Medulla oblongata (tissue), 1 donor: Measurements from ENCODE around the gene RNU4-1.

Source experiments
- DNase-seq: peaks from one replicate; pipeline ENCODE4 v3.0.0-alpha.2; 2015; ENCODE audit errors: extremely low spot score

RNU4-1 gene

DNA sequence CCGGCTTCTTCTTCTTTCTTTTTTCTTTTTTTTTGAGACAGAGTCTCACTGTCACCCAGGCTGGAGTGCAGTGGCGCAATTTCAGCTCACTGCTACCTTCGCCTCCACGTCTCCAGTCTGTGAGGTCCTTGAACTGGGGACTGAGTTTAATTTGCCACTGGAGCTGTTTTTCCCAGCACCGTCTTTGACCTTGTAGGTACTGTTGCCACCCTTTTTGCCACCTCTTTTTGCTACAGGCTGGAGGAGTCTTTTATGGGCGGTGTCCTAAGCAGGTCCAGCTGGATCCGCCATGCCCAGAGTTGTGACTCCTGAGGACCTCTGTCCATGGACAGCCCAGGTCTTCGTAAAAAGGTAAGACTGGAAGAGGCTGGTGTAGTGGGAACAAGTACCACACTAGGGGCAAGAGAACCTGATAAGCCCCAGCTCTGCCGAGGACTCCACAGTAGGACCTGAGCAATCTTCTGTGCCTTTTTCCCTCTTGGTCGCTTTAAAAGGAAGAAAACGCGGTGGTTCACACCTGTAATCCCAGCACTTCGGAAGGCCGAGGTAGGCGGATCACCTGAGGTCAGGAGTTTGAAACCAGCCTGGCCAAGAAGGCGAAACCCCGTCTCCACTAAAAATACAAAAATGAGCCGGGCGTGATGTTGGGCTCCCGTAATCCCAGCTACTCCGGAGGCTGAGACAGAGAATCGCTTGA lies 2.3 kb downstream of the RNU4-1 start:
- peak; percentile 33 for DNase-seq

GRCh38 chr12:120287491-120287890 lies 5.5 kb downstream of the RNU4-1 start:
- DNase-seq = no peak

DNA sequence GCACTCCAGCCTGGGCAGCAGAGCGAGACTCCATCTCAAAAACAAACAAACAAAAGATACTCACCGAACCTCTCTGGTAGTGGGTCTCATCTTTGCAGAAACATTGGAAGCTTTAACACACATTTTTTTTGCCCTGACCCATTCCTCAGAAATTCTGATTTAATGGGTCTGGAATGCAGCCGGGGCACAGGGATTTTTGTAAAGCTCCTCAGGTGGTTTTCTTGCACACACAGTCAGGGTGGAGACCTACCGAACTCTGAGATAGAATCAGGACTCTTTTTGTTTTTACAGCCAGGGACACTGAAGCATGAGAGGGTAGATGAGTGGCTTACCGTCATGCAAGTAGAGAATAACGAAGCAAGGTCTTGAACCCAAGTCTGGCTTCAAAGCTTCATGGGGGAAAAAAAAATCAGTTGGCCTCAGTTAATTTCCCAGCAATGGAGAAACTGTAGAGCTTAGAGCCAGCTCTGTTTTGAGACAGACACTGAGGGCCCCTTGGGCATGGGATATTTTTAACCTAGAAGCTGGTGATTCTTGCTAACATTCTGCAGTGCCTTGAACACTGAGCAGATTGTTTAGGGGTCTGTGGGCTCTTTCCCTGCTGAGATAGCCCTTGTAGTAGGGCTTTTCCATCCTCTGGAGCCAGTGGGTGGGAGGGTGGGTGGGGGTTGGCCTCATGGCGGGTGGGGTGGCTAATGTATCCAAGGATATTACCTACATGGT lies 6.1 kb downstream of the RNU4-1 start:
- DNase-seq = no peak

DNA sequence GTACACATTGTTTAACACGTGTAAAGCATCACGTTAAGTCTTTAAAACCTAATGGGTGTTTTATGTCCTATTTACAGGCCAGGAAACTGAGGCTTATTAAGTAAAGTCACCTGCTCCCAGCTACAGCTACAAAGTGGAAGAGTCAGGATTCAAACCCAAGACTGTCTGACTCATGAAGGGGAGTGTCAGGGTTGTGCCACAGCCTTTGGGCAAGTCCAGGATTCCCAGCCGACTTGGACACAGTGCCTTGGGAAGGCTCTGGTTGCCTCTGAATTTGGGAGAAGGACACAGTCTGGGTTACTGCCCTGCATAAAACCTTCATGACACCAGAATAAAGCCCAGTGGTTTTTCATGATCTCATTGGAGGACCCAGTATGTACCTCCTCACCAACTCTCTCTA lies 8.7 kb downstream of the RNU4-1 start:
- DNase-seq = no peak

DNA sequence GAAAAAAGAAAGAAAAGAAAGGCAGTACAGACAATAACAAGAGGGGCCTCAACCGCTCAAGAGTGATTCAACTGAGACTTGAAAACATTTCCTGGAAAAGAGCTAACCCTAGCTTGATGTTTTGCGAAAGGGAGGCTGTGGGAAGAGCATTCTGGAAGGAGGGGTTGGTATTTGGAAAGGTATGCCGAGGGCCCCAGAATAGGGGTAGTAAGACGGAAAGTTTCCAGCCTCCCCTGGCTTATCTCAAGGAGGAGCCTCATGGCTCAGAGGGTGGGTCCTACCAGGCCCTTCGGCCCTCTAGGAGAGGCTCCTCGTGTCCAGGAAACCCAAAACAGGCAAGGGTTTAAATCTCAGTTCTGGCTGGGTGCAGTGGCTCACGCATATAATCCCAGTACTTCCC lies 9.7 kb downstream of the RNU4-1 start:
- no peak for DNase-seq

DNA sequence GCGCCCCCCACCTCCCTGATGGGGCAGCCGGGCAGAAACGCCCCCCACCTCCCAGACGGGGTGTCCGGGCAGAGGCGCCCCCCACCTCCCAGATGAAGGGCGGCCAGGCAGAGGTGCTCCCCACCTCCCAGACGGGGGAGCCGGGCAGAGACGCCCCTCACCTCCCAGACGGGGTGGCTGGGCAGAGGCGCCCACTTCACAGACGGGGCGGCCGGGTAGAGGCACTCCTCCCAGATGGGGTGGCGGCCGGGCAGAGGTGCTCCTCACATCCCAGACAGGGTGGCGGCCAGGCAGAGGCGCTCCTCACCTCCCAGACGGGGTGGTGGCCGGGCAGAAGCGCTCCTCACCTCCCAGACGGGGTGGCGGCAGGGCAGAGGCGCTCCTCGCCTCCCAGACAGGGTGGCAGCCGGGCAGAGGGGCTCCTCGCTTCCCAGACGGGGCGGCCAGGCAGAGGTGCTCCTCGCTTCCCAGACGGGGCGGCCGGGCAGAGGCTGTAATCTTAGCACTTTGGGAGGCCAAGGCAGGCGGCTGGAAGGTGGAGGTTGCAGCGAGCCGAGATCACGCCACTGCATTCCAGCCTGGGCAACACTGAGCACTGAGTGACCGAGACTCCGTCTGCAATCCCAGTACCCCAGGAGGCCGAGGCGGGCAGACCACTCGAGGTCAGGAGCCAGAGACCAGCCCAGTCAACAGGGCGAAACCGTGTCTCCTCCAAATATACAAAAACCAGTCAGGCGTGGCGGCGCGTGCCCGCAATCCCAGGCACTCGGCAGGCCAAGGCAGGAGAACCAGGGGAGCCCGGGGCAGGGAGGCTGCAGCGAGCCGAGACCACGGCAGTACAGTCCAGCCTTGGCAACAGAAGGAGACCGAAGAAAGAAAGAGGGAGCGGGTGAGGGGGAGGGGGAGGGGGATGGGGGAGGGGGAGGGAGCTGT lies 14.6 kb downstream of the RNU4-1 start:
- DNase-seq = no peak

DNA sequence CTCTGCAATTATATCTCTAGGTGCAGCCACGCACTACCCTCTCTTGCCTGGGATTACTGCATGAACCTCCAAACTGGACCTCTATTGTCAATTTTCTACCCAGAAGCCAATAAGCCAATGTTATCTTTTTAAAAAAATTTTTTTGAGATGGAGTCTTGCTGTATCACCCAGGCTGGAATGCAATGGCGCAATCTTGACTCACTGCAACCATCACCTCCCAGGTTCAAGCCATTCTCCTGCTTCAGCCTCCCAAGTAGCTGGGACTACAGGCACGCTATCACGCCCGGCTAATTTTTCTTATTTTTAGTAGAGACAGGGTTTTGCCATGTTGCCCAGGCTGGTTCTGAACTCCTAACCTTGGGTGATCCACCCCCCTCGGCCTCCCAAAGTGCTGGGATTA lies 16.3 kb downstream of the RNU4-1 start:
- no peak for DNase-seq

DNA sequence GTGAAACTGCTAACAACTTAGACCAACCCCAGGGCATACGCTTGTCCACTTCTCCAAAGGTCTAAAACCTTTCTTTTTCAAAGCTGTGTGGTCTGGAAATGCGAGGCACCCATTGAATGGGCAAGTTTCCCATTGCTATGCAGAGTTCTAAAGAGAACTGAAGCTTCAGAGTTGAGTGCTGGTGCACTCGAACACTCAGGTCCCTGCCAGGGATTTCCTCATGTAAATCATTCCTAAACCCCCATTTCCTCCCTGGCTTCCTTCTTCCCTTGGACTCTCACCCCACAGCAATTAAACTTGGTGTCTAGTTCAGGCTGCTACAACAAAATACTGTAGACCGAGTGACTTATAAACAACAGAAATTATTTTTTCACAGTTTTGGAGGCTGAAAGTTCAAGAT lies 25.3 kb downstream of the RNU4-1 start:
- no peak for DNase-seq

DNA sequence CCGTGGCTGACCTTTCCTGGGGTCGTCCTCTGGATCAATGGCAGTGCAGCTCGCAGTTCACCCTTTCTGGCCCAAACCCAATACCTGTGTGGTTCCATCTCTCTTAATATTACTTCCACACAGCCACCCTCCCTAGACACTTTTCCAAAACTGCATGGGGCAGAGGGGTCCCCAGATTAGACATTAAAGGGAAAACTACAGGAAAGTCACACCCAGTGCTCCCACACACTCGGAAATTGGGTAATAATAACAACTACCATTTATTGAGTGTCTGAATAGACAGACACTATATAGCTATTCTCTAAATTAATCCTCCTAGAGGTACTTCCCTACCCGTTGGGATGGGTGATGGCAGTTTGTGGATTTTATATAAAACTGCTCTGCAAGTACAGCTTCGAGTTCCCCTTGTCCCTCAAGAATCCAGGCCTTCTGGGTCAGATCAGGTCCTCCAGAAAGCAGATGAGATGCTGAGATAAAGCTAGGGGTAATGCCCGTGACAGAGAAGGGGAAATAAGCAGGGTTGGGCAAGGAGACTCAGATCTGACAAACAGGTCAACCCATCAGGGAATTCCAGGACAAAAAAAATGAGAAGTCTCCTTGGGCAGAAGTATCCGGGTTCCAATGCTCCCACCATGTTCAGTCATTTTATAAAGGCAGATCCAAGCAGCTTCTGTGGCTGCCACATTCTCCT lies 26.7 kb downstream of the RNU4-1 start:
- DNase-seq = no peak

- peak; percentile 87 for DNase-seq
Measured at GRCh38 chr12:120265473-120266179, 27.4 kb downstream of the RNU4-1 start, which contains the start of gene PXN. Gene PXN (minus strand): TSS chr12:120265730. CDS start chr12:120265629, 101 bp downstream.

GRCh38 chr12:120264904-120265472 lies 28.0 kb downstream of the RNU4-1 start:
- no peak for DNase-seq

DNA sequence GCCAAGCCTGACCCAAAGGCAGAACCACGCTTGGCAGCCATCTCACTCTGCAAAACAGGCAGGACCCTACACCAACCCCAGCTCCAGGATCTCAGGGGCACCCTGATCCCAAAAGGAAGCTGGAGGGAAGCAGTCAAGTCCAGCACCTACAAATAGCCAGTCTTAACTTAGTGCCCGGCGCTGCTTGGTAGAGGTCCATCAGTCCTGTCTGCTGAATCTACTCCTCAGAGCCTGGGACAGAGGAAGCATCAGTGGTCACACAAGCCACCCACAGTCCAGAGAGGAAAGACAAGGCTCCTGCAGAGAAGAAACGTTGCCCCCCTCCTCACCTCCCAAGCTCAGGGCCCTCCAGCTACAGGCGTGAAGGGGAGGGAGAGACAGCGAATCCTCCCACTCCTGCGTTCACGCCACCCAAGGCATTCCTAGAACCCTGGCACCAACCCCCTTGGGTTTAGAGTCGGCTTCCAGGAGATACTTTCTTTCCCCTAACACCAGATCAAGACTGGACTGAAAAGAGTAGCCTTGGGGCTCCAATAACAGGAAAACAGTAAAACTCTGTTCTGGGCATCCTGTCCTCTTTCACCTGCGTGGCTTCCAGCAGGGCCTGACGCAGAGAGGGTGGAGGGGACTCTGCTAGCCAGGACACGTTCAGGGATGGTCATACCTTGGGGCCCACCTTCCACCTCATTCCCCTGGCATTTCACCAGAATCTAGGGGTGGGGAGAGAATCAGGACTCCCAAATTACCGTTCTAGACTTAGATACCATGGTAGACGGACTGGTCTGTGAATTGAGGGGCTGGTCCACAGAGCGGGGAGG lies 28.7 kb downstream of the RNU4-1 start:
- no peak for DNase-seq

GRCh38 chr12:120263748-120264085 lies 29.3 kb downstream of the RNU4-1 start:
- DNase-seq = no peak

- no peak for DNase-seq
Measured at GRCh38 chr12:120262852-120263747, 29.9 kb downstream of the RNU4-1 start.

GRCh38 chr12:120261951-120262851 lies 30.8 kb downstream of the RNU4-1 start:
- peak; percentile 64 for DNase-seq

DNA sequence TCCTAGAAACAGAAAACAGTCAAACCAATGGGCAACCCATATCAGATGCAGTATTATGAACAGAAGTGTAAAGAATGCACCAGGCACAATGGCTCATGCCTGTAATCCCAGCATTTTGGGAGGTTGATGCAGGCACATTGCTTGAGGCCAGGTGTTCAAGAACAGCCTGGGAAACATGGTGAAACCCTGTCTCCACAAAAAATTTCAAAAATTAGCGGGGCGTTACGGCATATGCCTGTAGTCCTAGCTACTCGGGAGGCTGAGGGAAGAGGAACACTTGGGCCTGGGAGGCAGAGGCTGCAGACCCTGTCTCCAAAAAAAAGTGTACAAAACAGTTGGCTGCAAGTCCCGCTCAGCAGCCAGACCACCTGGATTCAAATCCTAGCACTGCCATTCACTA lies 32.4 kb downstream of the RNU4-1 start:
- DNase-seq = no peak

DNA sequence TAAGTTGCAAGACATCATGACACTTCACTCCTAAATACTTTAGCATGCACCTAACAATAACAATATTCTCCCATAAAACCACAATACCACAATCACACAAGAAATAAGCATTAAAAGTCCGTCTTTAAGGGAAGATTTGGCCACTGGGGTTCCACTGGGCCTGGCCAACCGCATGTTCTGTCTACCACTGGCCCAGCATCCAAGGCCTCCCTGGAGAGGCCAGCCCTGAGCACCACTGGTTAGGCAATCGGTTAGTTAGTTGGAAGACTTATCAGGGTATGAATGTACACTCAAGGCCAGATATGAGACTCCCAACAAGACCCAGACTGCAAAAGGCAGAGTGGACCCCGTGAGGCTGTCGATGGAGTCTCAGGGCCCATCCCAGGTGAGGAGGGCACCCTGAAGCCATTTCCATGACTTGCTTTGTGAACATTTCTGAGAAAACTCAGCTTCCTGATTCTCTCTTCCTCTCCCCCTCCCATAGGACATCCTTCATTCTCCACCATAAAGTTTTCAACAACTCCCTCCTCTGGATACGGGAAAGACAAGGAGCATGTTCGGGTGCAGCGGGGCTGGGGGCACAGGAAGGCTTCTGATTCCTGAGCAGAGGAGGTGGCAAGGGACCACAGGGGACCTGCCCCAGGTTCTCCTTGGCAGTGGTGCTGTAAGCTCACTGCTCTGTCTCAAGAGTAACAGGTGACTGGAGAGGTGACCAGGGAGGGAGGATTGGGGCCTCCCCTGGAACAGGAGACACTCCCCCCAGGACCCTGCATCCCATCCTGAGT lies 33.4 kb downstream of the RNU4-1 start:
- DNase-seq = no peak
